K562 treated with DMSO at 1 percent for 4 hours (cell line): ENCODE measurements around the gene AFM. TPM values are rescaled to one million over a fixed set of nuclear protein-coding genes. Genes with fewer than 3 reads are reported as not detected.

Source experiments
- total RNA-seq: library from RNA; unstranded; fragments of 300-600 nt; gene quantifications from 2 replicates; pipeline ENCODE4 v1.2.3, GENCODE V29; 2022; ENCODE audit not compliant: insufficient read depth

Gene AFM, protein sequence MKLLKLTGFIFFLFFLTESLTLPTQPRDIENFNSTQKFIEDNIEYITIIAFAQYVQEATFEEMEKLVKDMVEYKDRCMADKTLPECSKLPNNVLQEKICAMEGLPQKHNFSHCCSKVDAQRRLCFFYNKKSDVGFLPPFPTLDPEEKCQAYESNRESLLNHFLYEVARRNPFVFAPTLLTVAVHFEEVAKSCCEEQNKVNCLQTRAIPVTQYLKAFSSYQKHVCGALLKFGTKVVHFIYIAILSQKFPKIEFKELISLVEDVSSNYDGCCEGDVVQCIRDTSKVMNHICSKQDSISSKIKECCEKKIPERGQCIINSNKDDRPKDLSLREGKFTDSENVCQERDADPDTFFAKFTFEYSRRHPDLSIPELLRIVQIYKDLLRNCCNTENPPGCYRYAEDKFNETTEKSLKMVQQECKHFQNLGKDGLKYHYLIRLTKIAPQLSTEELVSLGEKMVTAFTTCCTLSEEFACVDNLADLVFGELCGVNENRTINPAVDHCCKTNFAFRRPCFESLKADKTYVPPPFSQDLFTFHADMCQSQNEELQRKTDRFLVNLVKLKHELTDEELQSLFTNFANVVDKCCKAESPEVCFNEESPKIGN
- total RNA-seq, result not detected in 2 replicates

DNA sequence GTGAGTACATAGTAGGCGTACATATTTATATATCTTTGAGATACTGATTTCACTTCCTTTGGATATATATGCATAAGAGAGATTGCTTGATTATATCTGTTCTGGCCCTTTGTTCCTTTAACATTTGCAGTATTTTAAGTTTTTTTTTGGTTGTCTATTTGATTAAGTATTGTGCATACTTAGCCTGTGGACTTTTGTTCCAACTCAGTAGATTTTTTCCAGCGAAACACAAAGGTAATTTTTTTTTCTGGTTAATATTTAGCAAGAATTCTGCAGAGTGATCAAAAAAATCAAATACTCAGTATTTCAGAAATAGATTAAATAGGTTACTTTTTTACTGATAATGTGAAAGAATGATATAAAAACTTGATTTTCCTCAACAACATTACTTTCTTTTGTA, at the start of gene AFM:
TSS of gene AFM (plus strand) at position 388 of the 400 bp plus-strand sequence. CDS start 31 bp downstream, outside the sequence.

DNA sequence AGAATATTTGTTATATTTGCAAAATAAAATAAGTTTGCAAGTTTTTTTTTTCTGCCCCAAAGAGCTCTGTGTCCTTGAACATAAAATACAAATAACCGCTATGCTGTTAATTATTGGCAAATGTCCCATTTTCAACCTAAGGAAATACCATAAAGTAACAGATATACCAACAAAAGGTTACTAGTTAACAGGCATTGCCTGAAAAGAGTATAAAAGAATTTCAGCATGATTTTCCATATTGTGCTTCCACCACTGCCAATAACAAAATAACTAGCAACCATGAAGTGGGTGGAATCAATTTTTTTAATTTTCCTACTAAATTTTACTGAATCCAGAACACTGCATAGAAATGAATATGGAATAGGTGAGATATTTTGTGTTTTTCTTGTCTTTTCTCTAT, 45.6 kb upstream of the AFM start, which contains the start of gene AFP:
TSS of gene AFP (plus strand) at position 238 of the 400 bp plus-strand sequence. CDS start at position 280, 42 bp downstream.

Other genes starting within 250 kb of the AFM start
- gene ANKRD17, start 222.9 kb upstream of the AFM start, total RNA-seq, result 23.5 and 24.4 TPM in 2 replicates
- 0.50 TPM in 1 of 2 replicates, not detected in the other for gene ALB, start 77.5 kb upstream of the AFM start, total RNA-seq
- 5.5 TPM in 2 replicates for gene AFP, start 45.5 kb upstream of the AFM start, total RNA-seq
- not detected in 2 replicates for gene RASSF6, start 138.7 kb downstream of the AFM start, total RNA-seq